HG03095 (cell line): Measurements from ENCODE around the gene PLAC9.
"Not testable (repeated sequence)": the region's sequence is repeated elsewhere in the genome, so short reads cannot be mapped to it uniquely, and the experiment has no call there.

Experiments
- ATAC-seq: cut with Tn5 transposase; IDR thresholded peaks from one replicate; pipeline ENCODE4 v1.9.1; 2021; ENCODE audit warnings: moderate library complexity; ENCODE audit not compliant: unreplicated experiment

Gene PLAC9

DNA sequence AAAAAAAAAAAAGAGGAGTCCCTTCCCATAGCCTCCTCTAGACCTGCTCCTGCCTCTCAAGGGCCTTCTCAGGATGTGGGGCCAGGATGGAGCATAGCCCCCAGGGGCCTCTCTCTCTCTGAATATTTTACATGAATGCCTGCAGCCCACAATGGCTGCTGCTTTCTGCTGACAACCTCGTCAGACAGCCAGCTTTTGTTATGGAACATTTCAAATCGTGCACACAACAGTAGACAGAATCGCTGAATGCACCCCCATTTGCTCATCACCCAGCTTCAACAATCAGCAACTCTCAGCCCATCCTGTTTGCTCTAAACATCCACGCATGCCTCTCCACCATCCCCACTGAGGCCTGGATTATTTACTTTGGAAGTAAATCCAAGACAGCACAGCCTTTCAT, 5.4 kb downstream of the PLAC9 start:
- no peak for ATAC-seq

- no peak for ATAC-seq
Measured at GRCh38 chr10:80139265-80139664, 6.7 kb downstream of the PLAC9 start.

DNA sequence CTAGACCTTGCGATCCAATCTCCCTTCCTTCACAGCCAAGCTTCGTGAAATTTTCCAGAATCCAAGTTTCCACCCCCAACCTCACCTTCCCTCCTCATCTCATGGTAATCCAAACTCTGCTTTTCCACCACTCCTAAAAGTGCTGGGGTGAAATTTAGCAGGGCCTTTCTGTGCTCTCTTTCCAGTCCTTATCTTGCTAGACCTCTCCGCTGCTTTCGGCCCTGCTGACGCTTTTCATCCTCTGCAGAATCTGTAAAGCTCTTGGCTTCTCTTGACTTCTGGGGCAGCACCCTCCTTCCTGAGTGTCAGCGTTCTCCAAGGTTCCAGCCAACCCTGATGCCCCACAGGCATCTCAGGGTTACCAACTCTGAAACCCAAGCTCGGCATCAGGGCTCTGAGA, 7.7 kb downstream of the PLAC9 start:
- ATAC-seq, result no peak

DNA sequence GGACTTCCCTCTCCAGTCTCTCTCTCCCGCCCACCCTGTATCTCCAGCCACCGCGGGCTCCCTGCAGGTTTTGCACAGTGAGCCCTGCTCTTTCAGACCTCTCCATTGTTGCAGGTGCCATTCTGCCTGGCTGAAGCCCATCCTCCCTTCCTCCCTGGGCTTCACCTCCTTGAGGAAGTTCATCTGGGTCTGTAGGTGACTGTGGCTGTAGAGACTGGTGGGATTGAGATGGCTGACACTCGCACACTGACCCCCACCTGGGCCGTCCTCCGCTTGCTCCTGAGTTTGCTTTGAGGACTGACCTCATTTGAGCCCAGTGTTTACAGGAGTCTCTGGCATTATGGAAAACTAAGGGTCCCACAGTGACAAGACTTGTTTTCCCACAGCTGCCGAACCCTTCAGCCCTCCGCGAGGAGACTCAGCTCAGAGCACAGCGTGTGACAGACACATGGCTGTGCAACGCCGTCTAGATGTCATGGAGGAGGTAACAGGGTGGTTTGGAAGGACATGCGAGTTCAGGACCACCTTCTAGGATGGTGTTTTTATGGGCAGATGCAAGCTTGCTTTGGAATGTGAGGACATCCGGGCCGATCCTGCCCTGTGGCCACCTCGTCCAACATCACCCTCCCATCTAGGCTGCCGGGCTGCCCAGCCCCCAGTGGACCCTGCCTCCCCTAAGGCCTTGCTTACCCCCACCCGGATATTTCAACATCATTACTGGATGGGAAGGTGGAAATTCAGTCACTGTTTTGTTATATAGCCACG, 9.3 kb downstream of the PLAC9 start:
- no peak for ATAC-seq

DNA sequence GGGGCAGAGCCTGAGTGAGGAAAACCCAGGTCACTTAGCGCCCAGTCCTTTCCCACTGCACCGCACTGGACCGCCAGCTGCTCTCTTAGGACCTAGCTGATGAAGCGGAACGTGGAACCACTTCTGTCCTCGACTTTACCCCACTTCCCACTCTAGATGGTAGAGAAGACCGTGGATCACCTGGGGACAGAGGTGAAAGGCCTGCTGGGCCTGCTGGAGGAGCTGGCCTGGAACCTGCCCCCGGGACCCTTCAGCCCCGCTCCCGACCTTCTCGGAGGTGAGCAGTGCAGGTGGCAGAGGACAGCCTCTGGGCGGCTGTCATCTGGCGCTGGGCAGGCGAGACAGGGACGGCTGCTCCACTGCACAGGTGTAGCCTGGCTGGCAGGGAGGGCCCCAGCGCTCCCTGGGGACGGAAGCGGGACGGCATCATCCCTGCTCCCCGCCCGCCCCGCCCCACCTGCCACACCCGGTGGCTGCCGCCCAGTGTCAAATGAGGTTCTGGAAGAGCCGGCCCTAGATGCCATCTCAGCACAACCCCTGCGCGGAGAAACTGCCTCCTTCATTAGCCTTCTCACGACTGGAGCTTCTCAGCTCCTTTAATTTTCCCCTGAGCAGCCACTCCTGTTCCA, 11.7 kb downstream of the PLAC9 start:
- peak; percentile 60 for ATAC-seq

GRCh38 chr10:80144696-80145131, 12.2 kb downstream of the PLAC9 start:
- ATAC-seq, result peak; percentile 23

DNA sequence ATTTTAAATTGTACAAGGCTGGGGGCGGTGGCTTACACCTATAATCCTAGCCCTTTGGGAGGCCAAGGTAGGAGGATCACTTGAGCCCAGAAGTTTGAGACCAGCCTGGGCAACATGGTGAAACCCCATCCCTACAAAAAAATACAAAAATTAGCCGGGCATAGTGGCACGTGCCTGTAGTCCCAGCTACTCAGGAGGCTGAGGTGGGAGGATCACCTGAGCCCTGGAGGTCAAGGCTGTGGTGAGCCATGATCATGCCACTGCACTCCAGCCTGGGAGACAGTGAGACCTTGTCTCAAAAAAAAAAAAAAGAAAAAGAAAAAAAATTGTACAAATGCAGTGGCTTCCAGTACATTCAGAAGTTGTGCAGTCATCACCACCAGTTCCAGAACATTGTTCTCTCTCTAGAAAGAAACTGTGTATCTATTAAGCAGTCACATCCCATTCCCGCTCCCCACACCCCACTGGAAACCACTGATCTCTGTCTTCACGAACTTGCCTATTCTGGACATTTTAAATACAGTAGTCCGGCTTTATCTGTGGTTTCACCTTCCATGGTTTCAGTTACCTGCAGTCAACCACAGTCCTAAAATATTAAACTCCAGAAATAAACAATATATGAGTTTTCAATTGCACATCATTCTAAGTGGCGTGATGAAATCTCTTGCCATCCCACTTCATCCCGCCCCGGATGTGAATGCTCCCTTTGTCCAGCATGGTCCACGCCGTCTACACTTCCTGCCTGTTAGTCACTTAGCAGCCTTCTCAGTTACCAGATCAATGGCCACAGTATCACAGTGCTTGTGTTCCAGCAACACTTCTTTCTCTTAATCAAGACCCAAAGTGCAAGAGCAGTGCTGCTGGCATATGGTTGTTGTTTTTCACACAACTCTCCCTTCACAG, 13.1 kb downstream of the PLAC9 start:
- ATAC-seq, result not testable (repeated sequence)

DNA sequence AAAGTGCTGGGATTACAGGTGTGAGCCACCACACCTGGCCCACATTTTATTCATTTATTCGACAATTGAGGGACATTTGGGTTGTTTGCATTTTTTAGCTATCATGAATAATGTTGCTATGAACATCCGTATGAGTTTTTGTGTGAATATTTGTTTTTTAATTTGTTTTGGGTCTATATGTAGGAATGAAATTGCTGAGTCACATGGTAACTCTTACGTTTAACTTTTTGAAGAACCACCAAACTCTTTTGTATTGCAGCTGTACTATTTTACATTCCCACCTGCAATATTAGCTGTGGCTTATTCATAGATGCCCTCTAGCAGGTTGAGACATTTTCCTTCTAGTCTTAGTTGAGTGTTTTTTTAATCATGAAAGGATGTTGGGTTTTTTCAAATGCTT, 14.4 kb downstream of the PLAC9 start:
- ATAC-seq, result no peak

DNA sequence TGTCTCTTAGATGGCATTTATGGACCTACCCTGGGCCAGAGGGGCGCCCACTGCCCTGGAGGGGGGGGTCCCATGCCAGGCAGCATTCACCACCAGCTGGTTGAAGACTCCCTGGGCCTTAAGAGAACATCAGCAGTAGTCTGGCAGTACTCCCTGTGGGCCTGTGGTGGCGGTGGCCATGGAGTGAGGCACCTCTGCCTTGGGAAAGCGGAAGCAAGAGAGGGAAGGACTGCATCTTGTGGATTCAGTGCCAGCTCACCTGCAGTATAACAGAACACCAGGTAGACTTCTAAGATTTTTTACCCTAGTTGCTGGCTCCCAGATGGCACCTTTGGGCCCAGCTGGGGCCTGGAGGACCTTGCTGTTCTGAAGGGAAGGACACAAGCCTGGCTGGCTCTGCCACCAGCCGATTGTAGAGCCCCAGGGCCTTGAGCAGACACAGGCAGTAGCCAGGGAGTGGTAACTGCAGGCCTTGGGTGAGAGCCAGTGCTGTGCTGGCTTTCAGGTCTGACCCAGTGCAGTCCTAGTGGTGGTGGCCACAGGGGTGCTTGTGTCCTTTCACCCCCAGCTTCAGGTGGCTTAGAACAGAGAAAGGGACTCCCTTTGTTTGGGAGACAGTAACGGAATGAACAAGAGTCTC, 15.8 kb downstream of the PLAC9 start:
- no peak for ATAC-seq

- ATAC-seq, result no peak
Measured at GRCh38 chr10:80149123-80149522, 16.6 kb downstream of the PLAC9 start.

- ATAC-seq, result no peak
Measured at GRCh38 chr10:80150172-80150571, 17.6 kb downstream of the PLAC9 start.

DNA sequence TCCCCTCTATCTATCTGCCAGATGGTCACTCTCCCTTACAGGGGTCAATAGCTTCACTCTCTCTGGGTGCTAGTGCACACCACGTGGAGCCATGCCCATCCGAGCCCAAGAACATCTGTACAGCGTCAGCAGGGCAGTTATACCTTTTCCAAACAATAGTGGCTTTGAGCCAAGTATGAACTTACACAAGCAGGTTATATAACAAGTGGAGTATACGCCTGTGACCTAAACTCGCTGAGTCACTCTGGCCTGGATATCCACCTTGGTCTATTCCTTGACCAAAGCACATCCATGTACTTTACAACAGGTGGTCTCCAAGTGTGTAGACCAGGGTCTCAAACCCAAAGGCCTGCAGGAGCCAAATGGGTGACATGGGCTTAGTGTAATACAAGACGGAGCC, 20.3 kb downstream of the PLAC9 start:
- ATAC-seq, result no peak

- no peak for ATAC-seq
Measured at GRCh38 chr10:80153460-80153859, 20.9 kb downstream of the PLAC9 start.

DNA sequence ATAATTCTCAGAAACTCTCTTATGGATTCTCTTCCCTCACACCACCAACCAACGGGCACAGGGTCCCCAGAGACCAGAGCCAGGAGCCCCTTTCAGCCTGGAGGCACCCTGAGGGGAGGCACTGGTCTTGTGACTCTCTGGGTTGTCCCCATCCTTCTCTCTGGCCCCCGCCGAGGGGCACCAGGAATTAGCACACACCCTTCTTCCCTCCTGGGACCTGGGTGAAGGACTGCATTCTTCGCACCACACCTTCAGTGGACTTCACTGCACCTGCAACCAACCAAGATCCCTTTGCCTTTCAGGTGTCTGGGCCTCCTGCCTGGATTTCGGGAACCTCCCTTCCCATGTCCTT, 22.1 kb downstream of the PLAC9 start:
- ATAC-seq, result no peak

GRCh38 chr10:80154978-80155695, 22.6 kb downstream of the PLAC9 start:
- ATAC-seq, result no peak

DNA sequence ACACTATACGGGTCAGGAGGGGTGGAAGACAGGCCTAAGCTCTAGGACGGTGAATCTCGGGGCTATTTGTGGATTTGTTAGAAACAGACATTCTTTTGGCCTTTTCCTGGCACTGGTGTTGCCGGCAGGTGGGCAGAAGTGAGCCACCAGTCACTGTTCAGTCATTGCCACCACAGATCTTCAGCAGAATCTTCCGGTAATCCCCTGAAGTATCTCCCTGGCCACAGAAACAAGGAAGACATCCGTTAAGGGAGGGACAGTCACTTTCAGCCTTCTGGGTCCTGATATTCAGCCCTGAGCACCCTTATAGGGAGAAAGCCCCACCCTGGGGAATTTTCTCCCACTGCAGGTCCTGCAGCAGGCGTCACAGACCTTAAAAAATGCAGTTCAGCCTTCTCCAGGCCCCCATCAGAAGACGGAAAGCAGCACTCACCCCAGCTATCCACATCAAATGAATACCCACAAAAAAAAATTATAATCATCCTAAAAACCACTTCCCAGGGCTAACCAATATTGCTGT, 23.2 kb downstream of the PLAC9 start:
- no peak for ATAC-seq

GRCh38 chr10:80156216-80156615, 23.7 kb downstream of the PLAC9 start:
- no peak for ATAC-seq

GRCh38 chr10:80157561-80157960, 25.0 kb downstream of the PLAC9 start:
- ATAC-seq, result no peak

- ATAC-seq, result no peak
Measured at GRCh38 chr10:80158126-80158525, 25.6 kb downstream of the PLAC9 start.

DNA sequence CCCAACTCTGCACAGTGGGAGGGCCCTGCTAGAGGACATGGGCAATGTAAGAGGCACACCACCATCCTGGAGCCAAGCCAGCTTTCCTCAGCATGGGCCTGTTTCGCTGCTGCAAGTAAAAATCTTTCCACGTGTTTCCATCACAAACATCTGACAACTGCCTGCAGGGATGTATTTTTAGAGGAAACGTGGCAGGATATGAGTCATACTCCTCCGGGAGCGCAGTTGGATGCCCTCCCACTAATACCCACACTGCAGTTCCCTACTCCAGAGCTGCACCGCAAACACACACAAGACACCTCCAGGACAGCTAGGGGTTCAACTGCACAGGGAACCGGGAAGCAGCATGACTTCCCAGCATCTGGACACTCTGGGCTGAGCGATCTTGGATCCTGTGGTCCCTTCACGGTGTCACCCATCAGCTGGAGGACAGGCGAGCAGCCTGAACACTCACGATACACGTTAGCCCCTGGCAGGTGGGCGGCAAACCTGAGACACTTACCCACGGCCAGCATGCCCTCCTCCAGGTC, 26.1 kb downstream of the PLAC9 start:
- ATAC-seq, result no peak
